Muscle of arm (tissue), 12 donors: ENCODE results near the gene ENTPD2. TPM values are rescaled to one million over a fixed set of nuclear protein-coding genes. Genes with fewer than 3 reads are reported as not detected.
A peak's percentile ranks its signal among the peaks of the same experiment; 100 is the strongest.
"Not testable (repeated sequence)": the region's sequence is repeated elsewhere in the genome, so short reads cannot be mapped to it uniquely, and the experiment has no call there.

Experiments used
- DNase-seq: peaks from one replicate; pipeline ENCODE4 v3.0.0-alpha.2; 2013
- polyA plus RNA-seq, 12 donors: library from polyadenylated mRNA; unstranded; fragments of 120-200 nt; gene quantifications; one replicate each; pipeline ENCODE4 v1.2.1, GENCODE V29; 2013; ENCODE audit not compliant: insufficient read length in 12 of 12

ENTPD2 gene
- polyA plus RNA-seq, 12 donors = 8.6 to 21.8 (median 12.8) TPM; not detected in 1

- DNase-seq = no peak
Observed at GRCh38 chr9:137066096-137066861, 12.4 kb upstream of the ENTPD2 start.

GRCh38 chr9:137065336-137065967, 11.6 kb upstream of the ENTPD2 start:
- DNase-seq = no peak

GRCh38 chr9:137064880-137065164, 11.0 kb upstream of the ENTPD2 start:
- no peak for DNase-seq

- DNase-seq = no peak
Observed at GRCh38 chr9:137064027-137064879, 10.4 kb upstream of the ENTPD2 start.

GRCh38 chr9:137063311-137064026, 9.6 kb upstream of the ENTPD2 start:
- DNase-seq = no peak

- DNase-seq = not testable (repeated sequence)
Observed at GRCh38 chr9:137062798-137063197, 8.9 kb upstream of the ENTPD2 start.

GRCh38 chr9:137062384-137062783, 8.5 kb upstream of the ENTPD2 start:
- no peak for DNase-seq

GRCh38 chr9:137058521-137059234, 4.8 kb upstream of the ENTPD2 start:
- DNase-seq = no peak

- no peak for DNase-seq
Observed at GRCh38 chr9:137057545-137057944, 3.7 kb upstream of the ENTPD2 start.

GRCh38 chr9:137056739-137057415, 3.0 kb upstream of the ENTPD2 start:
- DNase-seq = no peak

GRCh38 chr9:137055385-137056364, 1.8 kb upstream of the ENTPD2 start:
- DNase-seq = peak; percentile 92

GRCh38 chr9:137054932-137055384, 1.1 kb upstream of the ENTPD2 start:
- DNase-seq = no peak

GRCh38 chr9:137052998-137053943, 590 bp downstream of the ENTPD2 start:
- DNase-seq = no peak

- no peak for DNase-seq
Observed at GRCh38 chr9:137052293-137052692, 1.6 kb downstream of the ENTPD2 start.

- no peak for DNase-seq
Observed at GRCh38 chr9:137051145-137051724, 2.6 kb downstream of the ENTPD2 start.

- no peak for DNase-seq
Observed at GRCh38 chr9:137050570-137050969, 3.3 kb downstream of the ENTPD2 start.

GRCh38 chr9:137049544-137050449, 4.1 kb downstream of the ENTPD2 start:
- DNase-seq = no peak
